ENCODE results near the gene PTH1R. TPM values are rescaled to one million over a fixed set of nuclear protein-coding genes. Genes with fewer than 3 reads are reported as not detected.

Gene PTH1R
- total and polyA plus RNA-seq, 3 experiments from 2014 or later = not detected

DNA sequence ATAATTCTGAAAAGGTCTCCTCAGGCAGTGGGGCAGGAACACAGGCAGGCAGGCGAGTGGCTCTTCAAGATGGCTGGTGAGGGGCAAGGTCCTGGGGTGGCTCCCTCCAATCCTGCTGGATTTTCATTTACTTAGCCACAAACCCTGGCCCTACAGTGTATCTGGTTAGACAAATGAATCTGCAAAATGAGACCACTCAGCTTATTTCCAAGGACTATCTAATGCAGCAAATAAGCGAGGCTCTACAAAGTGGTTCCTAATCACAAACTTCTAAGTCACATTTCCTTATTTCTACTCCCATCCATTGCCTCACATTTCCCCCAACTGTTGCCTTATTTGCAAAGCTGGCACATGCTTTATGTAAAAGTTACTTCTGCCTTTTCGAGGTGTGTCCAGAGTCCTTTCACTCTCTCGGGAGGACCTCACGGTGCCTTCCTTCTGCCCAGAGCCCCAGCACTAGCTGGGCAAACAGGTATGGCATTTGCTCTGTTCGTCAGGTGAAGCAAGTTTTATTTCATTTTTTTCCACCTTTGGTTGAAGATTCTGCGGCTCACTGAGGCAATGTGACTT is 58.6 kb downstream of the PTH1R start:
- CTCF ChIA-PET = interaction anchor here (0.7 to 2.2 kb wide), 3 partner anchors 13 to 62 kb away, joined by 5 read pairs; no protein-coding TSS in a partner anchor
- H3K9me3 ChIP-seq (ENCODE audit: low read length) = no peaks in the 10 kb centered on the region
- H3K27ac Mint-ChIP-seq = peak overlapping the region in 5 of 8 donors; percentile 18 to 89 (median 45)

DNA sequence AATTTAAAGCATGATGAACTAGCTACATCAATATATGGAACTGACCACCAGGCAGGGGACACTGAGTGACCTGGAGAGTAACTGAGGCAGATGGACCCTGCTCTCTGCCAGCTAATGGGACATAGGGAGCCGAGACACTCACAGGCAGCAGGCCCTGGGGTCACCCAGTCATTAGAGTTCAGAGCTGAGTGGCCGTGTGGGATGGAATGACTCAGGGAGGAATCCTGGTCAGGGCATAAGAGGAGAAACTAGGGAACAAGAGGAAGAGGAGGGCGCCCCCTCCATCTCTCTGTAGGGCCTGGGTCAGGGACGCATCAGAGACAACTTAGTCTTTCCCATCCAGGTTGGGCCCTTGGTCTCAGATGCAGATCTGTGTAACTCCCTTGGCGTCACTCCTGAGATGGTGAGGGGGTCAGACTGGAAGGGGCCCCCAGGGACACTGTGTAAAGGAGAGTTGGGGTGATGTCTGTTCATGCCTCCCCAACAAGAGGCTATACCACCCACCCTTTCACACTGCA is 59.3 kb downstream of the PTH1R start:
- H3K9me3 Mint-ChIP-seq = no peaks in the 10 kb centered on the region
- H3K27ac Mint-ChIP-seq = peak overlapping the region in 5 of 8 donors; percentile 18 to 89 (median 66)
- Histone ChIP-seq H3K4me1 (ENCODE audit: insufficient read depth, low read length) (peaks cover 29% of the 10 kb centered on the region), H3K9me3 (ENCODE audit: low read length) (no peaks in the 10 kb centered on the region), H3K36me3 (ENCODE audit: insufficient read depth, low read length) (peaks cover 36% of the 10 kb centered on the region), H3K4me3 (ENCODE audit: low read length) (no peak overlapping the region), H3K27me3 (ENCODE audit: insufficient read depth, low read length, poor library complexity, severe bottlenecking) (no peaks in the 10 kb centered on the region), H3K27ac (ENCODE audit: low read depth, low read length) (no peak overlapping the region)
- H3K27me3 Mint-ChIP-seq = no peaks in the 10 kb centered on the region
- no peak overlapping the region for H3K4me3 Mint-ChIP-seq
- peaks cover 51 to 79% (median 63%) of the 10 kb centered on the region in 3 donors for H3K4me1 Mint-ChIP-seq
- ChIA-PET POLR2A (no interaction called here), CTCF (interaction anchor here (0.7 to 2.2 kb wide), 2 partner anchors 14 to 61 kb away, joined by 5 read pairs; no protein-coding TSS in a partner anchor)
- H3K36me3 Mint-ChIP-seq = peaks cover 9 to 61% (median 25%) of the 10 kb centered on the region in 3 donors
- peak in 1 of 5 donors; percentile 10 for DNase-seq

More for the DNA sequence above, 58.6 kb downstream of the PTH1R start:
- Mint-ChIP-seq H3K4me1 (peaks cover 55 to 83% (median 67%) of the 10 kb centered on the region in 3 donors), H3K27me3 (no peaks in the 10 kb centered on the region), H3K36me3 (peaks cover 9 to 58% (median 25%) of the 10 kb centered on the region in 3 donors), H3K4me3 (no peak overlapping the region), H3K9me3 (peaks cover 0 to 2% (median 0%) of the 10 kb centered on the region in 5 donors)
- H3K4me3 ChIP-seq (ENCODE audit: low read length) = no peak overlapping the region
- DNase-seq = peak in 1 of 5 donors; percentile 19
- POLR2A ChIA-PET = no interaction called here
- H3K27me3 ChIP-seq (ENCODE audit: insufficient read depth, low read length, poor library complexity, severe bottlenecking) = no peaks in the 10 kb centered on the region
- peaks cover 37% of the 10 kb centered on the region for H3K4me1 ChIP-seq (ENCODE audit: insufficient read depth, low read length)
- no peak overlapping the region for H3K27ac ChIP-seq (ENCODE audit: low read depth, low read length)
- H3K36me3 ChIP-seq (ENCODE audit: insufficient read depth, low read length) = peaks cover 36% of the 10 kb centered on the region

DNA sequence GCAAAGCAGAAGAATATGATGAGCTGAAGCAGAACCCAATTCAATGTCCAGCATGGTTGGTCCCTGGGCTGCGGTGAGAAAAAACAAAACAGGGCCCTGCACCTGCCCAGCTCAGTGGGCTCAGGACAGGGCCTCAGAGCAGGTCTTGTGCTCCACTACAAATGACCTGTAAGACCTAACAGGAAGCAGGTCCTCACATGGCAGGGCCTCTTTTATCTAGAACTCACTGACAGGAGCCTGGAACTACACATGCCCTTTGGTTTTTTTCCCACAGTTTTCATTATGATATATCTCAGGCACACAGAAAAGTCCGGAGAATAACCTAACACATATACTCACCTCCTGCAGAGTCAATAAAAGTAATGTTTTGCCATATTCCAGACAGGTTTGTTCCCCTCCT is 60.6 kb downstream of the PTH1R start:
- H3K27me3 Mint-ChIP-seq = no peaks in the 10 kb centered on the region
- POLR2A ChIA-PET = no interaction called here
- CTCF ChIA-PET = no interaction called here

DNA sequence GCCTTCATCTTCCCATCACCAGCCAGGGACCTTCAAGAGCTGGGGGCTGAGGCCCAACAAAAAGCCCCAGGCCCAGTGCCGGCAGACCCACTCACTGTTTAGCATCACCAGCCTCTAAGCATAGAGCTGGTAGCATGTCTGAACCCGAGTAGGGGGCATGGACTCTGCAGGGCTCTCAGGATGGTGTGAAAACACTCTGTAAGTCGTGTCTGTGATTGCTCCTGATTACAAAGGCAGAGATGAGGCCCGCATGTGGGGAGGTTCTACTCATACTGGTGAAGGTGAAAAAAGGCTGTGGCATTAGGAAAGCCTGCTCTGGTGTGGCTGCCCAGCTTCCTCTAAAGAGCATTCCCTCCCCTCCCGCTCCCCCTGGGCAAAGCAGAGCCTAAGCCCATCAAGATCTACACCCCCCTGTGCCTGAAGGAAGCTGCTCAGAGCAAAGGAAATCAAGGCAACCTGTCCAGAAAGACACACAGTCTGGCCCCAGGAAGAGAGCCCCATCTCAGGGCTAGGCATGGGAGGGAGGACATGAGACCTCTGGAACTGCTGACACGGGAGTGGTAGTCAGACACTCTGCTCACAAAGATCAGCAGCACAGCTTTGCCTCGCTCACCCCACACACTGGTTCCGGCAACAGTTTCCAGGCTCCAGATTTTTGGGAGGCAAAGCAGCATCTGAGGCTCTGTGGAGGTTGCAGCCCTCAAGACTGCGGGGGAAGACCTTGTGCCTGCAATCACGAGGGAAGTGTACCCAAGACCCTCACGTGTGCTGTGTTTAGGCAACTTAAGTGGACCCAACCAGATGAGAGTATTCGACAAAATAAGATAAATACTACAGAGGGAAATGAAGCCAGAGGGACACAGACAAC is 62.3 kb downstream of the PTH1R start:
- Histone ChIP-seq H3K4me1 (ENCODE audit: insufficient read depth, low read length) (peaks cover 24% of the 10 kb centered on the region), H3K9me3 (ENCODE audit: low read length) (no peaks in the 10 kb centered on the region), H3K27ac (ENCODE audit: low read depth, low read length) (no peak overlapping the region), H3K27me3 (ENCODE audit: insufficient read depth, low read length, poor library complexity, severe bottlenecking) (no peaks in the 10 kb centered on the region), H3K4me3 (ENCODE audit: low read length) (no peak overlapping the region), H3K36me3 (ENCODE audit: insufficient read depth, low read length) (peaks cover 36% of the 10 kb centered on the region)
- peak overlapping the region; percentile 24 to 93 (median 68) for H3K27ac Mint-ChIP-seq
- H3K36me3 Mint-ChIP-seq = peaks cover 9 to 71% (median 25%) of the 10 kb centered on the region in 3 donors
- peak overlapping the region in 1 of 7 donors; percentile 29 for H3K4me3 Mint-ChIP-seq
- no peaks in the 10 kb centered on the region for H3K27me3 Mint-ChIP-seq
- H3K4me1 Mint-ChIP-seq = peaks cover 57 to 82% (median 66%) of the 10 kb centered on the region in 3 donors
- DNase-seq = peak in 1 of 5 donors; percentile 35
- POLR2A ChIA-PET = interaction anchor here (0.6 kb wide), 1 partner anchor 526 kb away, joined by 4 read pairs; no protein-coding TSS in a partner anchor
- no peaks in the 10 kb centered on the region for H3K9me3 Mint-ChIP-seq
- CTCF ChIA-PET = no interaction called here

More for the DNA sequence above, 60.6 kb downstream of the PTH1R start:
- H3K4me3 ChIP-seq (ENCODE audit: low read length) = no peak overlapping the region
- Mint-ChIP-seq H3K36me3 (peaks cover 9 to 73% (median 25%) of the 10 kb centered on the region in 3 donors), H3K4me3 (no peak overlapping the region), H3K9me3 (no peaks in the 10 kb centered on the region), H3K4me1 (peaks cover 51 to 79% (median 63%) of the 10 kb centered on the region in 3 donors), H3K27ac (peak overlapping the region in 6 of 8 donors; percentile 8 to 98 (median 79))
- peaks cover 22% of the 10 kb centered on the region for H3K4me1 ChIP-seq (ENCODE audit: insufficient read depth, low read length)
- no peaks in the 10 kb centered on the region for H3K27me3 ChIP-seq (ENCODE audit: insufficient read depth, low read length, poor library complexity, severe bottlenecking)
- H3K27ac ChIP-seq (ENCODE audit: low read depth, low read length) = no peak overlapping the region
- H3K36me3 ChIP-seq (ENCODE audit: insufficient read depth, low read length) = peaks cover 36% of the 10 kb centered on the region
- peak in 1 of 5 donors; percentile 27 for DNase-seq
- H3K9me3 ChIP-seq (ENCODE audit: low read length) = no peaks in the 10 kb centered on the region

DNA sequence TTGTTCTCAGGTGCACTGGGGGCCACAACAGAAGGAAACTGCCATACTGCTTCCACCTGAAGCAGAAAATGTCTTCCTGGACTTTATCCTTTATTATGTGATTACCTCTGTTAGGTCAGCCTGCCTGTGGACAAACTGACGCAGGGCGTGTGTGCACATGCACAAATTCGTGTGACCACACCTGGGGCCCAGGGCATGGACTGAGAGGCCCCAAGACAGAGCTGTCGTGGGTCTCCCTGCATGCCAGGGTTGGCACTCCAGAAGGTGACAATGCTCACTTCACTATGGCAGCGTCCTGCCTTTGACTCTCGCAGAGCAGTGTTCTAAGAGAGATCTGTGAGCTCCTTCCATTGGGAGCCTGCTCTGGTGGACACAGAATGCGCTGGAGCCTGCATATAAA is 64.6 kb downstream of the PTH1R start:
- Mint-ChIP-seq H3K27me3 (no peaks in the 10 kb centered on the region), H3K36me3 (peaks cover 9 to 62% (median 19%) of the 10 kb centered on the region in 3 donors), H3K27ac (peak overlapping the region in 3 of 8 donors; percentile 34 to 58 (median 51)), H3K4me3 (no peak overlapping the region), H3K4me1 (peaks cover 72 to 87% (median 77%) of the 10 kb centered on the region in 3 donors), H3K9me3 (no peaks in the 10 kb centered on the region)
- DNase-seq = peak in 1 of 5 donors; percentile 39
- H3K27ac ChIP-seq (ENCODE audit: low read depth, low read length) = no peak overlapping the region
- H3K27me3 ChIP-seq (ENCODE audit: insufficient read depth, low read length, poor library complexity, severe bottlenecking) = no peaks in the 10 kb centered on the region
- H3K36me3 ChIP-seq (ENCODE audit: insufficient read depth, low read length) = peaks cover 22% of the 10 kb centered on the region
- no peaks in the 10 kb centered on the region for H3K9me3 ChIP-seq (ENCODE audit: low read length)
- ChIA-PET CTCF (no interaction called here), POLR2A (no interaction called here)
- no peak overlapping the region for H3K4me3 ChIP-seq (ENCODE audit: low read length)
- H3K4me1 ChIP-seq (ENCODE audit: insufficient read depth, low read length) = peaks cover 45% of the 10 kb centered on the region

DNA sequence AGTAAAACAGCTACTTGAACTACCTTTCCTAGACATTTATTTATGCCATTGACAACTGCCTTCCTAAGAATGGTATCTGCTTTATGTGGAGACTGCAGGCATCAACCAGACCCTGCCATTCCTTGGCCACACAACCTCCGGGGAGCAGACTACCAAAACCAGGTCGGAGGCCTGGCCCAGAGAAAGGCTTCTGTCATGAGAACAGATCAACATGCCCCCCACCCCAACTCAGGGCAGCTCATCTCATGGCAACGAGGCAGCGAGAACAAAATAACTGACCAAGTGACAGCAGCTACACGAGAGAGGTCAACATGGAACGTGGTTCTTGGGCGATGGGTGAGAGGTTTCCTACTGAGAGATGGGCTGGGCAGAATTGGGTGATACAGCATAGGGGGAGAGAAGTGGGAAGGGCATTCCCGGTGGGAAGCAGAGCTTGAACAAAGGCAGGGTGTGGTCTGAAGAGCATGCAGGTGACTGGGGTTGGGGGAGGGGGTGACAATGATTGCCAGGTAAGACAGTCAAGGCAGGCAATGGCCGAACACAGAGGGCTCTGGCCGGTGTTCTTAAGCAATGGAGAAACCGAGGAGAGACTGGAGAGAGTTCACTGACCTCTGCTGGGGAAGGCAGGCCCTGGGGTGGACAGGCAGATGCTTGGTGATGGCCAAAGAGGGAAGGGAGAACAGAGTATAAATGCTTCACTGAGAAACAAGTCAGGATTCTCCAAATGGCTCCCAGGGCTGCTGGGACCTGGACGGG is 65.1 kb downstream of the PTH1R start:
- no peaks in the 10 kb centered on the region for H3K9me3 Mint-ChIP-seq
- peaks cover 78 to 91% (median 83%) of the 10 kb centered on the region in 3 donors for H3K4me1 Mint-ChIP-seq
- H3K36me3 Mint-ChIP-seq = peaks cover 9 to 59% (median 18%) of the 10 kb centered on the region in 3 donors
- H3K27ac ChIP-seq (ENCODE audit: low read depth, low read length) = no peak overlapping the region
- H3K36me3 ChIP-seq (ENCODE audit: insufficient read depth, low read length) = peaks cover 19% of the 10 kb centered on the region
- ChIA-PET CTCF (no interaction called here), POLR2A (no interaction called here)
- H3K4me3 ChIP-seq (ENCODE audit: low read length) = no peak overlapping the region
- no peaks in the 10 kb centered on the region for H3K9me3 ChIP-seq (ENCODE audit: low read length)
- no peaks in the 10 kb centered on the region for H3K27me3 ChIP-seq (ENCODE audit: insufficient read depth, low read length, poor library complexity, severe bottlenecking)
- peak overlapping the region in 1 of 7 donors; percentile 45 for H3K4me3 Mint-ChIP-seq
- peak in 1 of 5 donors; percentile 44 for DNase-seq
- peaks cover 51% of the 10 kb centered on the region for H3K4me1 ChIP-seq (ENCODE audit: insufficient read depth, low read length)
- no peaks in the 10 kb centered on the region for H3K27me3 Mint-ChIP-seq
- H3K27ac Mint-ChIP-seq = peak overlapping the region; percentile 2 to 92 (median 54)

DNA sequence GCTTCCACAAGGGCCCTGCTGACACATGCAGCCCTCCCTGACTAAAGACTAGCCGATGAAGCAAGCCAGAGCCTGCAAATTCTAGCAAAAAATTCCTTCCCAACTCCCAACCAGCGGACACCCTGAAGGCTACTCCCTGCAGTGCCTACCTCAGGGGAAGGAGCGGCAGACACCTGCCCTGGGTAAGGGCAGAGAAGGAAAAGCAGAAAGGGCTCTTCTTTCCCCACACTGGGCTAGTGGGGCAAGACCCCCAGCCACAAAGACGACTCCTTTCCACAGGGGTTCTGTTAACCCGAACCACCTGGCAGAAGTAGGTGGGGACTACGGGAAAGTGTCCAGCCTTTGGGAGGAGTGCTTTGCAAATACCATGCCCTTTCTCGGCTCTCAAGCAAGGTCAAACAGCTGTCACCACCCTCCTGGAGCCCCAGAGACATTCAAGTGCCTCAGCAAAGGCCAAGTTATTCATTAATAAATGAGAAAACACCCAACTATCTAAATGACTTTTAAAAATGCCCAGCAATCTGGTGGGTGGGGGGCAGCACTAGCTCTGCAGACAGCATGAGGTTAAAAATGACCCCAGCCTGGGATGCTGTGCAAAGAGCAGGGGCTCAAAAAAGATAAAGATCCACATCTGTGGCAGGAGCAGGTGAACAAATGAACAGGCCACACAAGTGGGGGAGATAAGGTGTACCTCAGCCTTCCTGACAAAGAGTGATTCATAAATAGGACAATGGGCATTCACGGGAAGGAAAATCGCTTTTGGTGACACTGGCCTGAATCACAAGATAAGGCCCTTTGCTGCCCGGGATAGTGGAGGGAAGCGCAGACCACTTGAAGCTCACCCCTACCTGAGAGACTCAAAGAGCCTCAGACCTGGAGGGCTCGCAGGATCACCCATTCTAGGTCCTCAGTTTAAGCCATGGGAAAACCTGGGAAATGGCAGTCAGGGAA is 66.0 kb downstream of the PTH1R start:
- Mint-ChIP-seq H3K4me1 (peaks cover 81 to 93% (median 92%) of the 10 kb centered on the region in 3 donors), H3K27ac (peak overlapping the region in 7 of 8 donors; percentile 2 to 100 (median 57)), H3K4me3 (no peak overlapping the region), H3K27me3 (no peaks in the 10 kb centered on the region), H3K9me3 (no peaks in the 10 kb centered on the region), H3K36me3 (peaks cover 9 to 52% (median 15%) of the 10 kb centered on the region in 3 donors)
- Histone ChIP-seq H3K36me3 (ENCODE audit: insufficient read depth, low read length) (peaks cover 11% of the 10 kb centered on the region), H3K27ac (ENCODE audit: low read depth, low read length) (no peak overlapping the region), H3K4me3 (ENCODE audit: low read length) (no peak overlapping the region), H3K27me3 (ENCODE audit: insufficient read depth, low read length, poor library complexity, severe bottlenecking) (no peaks in the 10 kb centered on the region), H3K4me1 (ENCODE audit: insufficient read depth, low read length) (peaks cover 59% of the 10 kb centered on the region), H3K9me3 (ENCODE audit: low read length) (no peaks in the 10 kb centered on the region)
- POLR2A ChIA-PET = no interaction called here
- peak in 1 of 5 donors; percentile 25 for DNase-seq
- CTCF ChIA-PET = interaction anchor here (1.9 kb wide), 1 partner anchor 9 kb away, joined by 6 read pairs; no protein-coding TSS in a partner anchor
